GM18951 (cell line): ENCODE measurements around the gene SETD2.

Experiments
- POLR2A ChIP-seq: IDR thresholded peaks from 4 replicates; pipeline ENCODE4 v1.6.1; 2011; ENCODE audit warnings: mild to moderate bottlenecking; ENCODE audit not compliant: insufficient read length, insufficient read depth; ENCODE audit errors: extremely low read depth
- in situ Hi-C: fragments of 300-500 bp; cut with MboI; formaldehyde crosslinking; loops from one replicate; pipeline ENCODE4 v1.12.0; 2022; ENCODE audit warnings: low sequenced_read_pairs, mixed read lengths, inconsistent platforms; ENCODE audit not compliant: unreplicated experiment

The SETD2 gene

DNA sequence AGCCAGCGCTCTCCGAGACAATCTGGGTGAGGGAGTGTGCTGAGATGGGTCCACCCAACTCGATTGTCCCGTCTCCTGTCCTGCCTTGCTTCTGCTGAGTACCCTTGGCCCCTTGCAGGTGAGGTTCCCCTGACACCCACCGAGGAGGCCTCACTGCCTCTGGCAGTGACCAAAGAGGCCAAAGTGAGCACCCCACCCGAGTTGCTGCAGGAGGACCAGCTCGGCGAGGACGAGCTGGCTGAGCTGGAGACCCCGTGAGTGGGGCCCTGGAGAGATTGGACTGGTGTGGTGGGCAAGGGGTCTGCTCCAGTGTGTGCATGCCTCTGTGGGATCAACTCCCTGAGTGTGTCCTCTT lies 160.9 kb downstream of the SETD2 start:
- in situ Hi-C loops = no loop called here
- TF ChIP-seq POLR2A = no peak

DNA sequence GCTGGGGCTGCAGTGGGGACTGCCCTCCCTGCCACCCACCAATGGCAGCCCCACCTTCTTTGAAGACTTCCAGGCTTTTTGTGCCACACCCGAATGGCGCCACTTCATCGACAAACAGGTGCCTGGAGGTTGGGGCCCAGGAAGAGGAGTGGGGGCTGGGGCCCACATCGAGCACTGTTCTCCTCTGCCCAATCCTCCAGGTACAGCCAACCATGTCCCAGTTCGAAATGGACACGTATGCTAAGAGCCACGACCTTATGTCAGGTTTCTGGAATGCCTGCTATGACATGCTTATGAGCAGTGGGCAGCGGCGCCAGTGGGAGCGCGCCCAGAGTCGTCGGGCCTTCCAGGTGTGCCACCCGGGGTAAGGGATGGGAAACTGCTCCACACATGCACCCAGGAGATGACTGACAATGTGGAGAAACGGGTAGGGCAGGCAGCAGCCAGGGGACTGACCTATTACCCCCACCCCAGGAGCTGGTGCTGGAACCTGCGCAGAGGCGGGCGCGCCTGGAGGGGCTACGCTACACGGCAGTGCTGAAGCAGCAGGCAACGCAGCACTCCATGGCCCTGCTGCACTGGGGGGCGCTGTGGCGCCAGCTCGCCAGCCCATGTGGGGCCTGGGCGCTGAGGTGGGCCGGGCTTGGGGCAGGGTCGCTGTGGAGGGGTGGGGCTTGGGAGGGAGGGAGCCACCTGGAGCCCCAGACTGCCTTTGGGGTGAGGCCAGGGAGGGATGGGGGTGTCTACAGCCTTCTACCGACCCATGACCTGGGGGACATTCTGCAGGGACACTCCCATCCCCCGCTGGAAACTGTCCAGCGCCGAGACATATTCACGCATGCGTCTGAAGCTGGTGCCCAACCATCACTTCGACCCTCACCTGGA lies 161.5 kb downstream of the SETD2 start:
- no peak for TF ChIP-seq POLR2A
- in situ Hi-C loops = no loop called here

DNA sequence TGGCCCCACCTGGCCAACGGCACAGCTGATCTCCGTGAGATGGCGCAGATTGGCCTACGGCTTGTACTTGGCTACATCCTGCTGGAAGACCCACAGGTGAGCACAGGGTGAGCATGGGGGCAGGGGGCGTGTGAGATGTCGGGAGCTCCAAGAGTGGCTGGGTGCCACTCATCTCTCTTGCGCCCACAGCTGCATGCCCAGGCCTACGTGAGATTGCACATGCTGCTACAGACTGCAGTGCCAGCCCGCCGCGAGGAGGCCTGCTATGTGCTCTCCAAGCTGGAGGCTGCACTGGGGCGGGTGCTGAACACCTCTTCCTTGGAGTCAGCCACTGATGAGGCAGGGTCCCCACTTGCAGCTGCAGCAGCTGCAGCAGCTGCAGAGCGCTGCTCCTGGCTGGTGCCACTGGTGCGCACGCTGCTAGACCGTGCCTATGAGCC lies 162.2 kb downstream of the SETD2 start:
- in situ Hi-C loops = no loop called here

DNA sequence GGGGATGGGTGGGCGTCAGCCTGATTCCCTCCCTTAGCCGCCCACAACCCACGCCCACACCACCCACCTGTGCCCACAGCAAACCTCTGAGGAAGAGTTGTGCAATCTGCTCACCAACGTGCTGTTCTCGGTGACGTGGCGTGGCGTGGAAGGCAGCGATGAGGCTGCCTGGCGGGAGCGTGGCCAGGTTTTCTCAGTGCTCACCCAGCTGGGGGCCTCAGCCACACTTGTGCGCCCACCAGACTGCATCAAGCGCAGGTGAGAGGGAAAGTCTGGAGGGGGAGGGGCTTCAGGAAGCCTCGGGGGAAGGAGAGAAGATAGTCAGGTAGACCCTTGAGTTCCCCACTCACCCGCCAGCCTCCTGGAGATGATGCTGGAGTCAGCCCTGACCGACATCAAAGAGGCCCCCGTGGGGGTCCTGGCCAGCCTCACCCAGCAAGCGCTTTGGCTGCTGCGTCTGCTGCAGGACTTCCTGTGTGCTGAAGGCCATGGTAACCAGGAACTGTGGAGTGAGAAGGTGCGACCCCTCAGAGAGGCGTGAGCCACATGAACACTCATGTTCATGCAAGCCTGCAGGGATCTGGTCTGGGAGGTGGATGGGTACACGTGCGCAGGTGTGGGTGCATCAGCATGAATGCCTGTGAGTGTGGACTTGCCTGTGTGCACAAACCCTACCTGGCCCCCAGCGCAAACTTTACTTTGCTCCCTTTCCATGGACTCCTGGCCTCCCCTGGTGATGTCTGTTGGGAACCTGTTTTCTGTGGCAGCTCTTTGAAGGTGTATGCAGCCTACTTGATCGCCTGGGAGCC lies 162.8 kb downstream of the SETD2 start:
- in situ Hi-C loops = no loop called here
- TF ChIP-seq POLR2A = no peak

More for the DNA sequence above, 162.2 kb downstream of the SETD2 start:
- TF ChIP-seq POLR2A = no peak

DNA sequence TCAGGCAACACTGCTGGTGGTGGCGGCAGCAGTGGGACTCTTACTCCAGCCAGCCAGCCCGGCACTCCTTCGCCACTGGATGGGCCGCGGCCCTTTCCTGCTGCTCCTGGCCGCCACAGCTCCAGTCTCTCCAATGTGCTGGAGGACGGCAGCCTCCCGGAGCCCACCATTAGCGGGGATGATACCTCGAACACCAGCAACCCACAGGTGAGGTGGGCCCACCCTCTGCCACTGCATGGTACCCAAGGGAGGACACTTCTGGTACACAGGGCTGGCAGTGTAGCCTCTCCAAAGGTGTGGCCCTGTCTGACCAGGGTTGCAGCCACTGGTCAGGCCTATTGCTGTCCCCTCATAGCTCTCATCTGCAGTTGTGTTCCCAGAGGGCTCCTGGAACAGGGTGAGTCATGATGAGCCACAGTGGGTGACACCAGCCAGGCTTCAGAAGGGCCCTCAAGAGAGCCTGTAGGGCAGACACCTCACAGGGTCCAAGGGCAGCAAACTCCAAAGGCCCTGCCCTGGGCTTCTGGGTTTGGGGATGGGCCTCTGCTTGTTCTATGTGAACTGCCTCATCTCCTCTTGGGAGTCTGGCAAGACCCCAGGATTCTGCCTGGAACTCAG lies 163.6 kb downstream of the SETD2 start:
- TF ChIP-seq POLR2A = no peak
- in situ Hi-C loops = no loop called here

DNA sequence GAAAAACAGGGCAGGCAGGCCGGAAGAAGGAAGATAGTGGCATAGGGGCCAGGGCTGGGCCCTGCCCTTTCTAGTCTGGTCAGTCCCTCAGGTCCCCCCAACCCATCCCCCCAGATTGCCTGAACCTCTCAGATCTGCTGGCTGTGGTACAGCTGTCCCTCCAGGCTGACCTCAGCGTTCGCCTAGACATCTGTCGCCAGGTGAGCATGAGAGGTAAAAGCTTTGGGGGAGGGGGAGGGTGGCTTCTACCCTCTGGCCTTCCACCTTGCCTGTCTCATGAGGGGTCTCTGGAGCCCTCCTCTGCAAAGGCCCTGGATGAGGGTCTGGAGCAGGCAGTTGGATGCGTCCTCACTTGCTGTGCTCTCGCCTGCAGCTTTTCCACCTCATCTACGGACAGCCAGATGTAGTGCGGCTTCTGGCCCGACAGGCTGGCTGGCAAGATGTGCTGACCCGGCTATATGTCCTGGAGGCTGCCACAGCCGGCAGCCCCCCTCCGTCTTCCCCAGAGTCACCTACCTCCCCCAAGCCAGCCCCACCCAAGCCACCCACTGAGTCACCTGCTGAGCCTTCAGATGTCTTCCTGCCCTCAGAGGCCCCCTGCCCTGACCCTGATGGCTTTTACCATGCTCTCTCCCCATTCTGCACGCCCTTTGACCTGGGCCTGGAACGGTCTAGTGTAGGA lies 164.3 kb downstream of the SETD2 start:
- no peak for TF ChIP-seq POLR2A
- in situ Hi-C loops = no loop called here

DNA sequence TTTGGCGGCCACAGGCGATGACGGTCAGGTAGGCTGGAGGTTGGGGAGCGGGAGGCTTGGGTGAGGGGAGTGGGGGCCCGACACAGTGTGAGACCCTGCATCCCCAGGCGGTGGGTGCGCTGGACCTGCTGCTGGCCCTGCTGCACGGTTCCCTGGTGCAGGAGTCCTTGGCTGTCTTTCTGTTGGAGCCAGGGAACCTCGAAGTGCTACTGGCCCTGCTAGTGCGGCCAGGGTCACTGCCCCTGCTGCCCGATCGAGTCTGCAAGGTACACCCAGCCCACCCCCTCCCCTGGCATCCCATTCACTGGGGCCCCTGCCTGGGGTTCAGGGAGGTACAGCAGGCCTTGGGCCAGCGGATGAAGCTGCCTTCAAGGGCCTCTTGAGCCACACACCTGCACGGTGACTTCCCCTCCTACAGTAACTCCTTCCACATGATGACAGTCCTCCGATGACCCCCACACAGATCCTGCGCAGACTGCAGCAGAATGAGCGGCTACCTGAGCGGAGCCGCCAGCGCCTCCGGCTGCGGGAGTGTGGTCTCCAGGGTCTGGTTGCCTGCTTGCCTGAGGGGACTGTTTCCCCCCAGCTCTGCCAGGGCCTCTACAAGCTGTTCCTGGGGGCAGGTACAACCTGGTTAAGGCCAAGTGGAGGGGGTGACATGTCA lies 164.9 kb downstream of the SETD2 start:
- TF ChIP-seq POLR2A = no peak
- in situ Hi-C loops = no loop called here

DNA sequence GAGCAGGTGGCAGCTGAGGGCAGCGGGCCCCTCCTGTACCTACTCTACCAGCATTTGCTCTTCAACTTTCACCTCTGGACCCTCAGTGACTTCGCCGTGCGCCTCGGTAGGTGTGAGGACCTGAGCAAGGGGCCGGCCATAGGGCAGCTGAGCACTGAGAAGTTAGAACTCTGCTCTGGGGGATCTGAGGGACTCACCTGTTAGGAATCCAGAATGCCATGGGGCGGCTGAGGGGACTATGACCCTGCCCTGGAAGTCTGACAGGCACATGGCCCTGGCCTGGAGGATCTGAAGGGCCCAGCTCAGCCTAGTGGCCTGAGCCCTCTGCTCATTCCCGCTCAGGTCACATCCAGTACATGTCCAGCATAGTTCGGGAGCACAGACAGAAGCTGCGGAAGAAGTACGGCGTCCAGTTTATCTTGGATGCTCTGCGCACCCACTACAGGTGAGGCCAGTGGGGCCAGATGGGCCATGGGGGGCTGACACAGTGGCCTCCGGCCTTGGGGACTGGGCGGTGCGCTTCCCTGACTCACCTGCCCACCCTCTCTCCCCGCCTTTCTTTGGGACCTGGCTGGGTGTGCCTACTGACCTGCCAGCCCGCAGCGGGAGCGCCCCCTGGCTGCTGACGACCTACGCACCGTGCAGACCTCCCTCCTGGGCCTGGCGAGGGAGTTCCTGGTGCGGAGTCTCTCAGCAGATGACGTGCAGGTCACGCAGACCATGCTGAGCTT lies 165.6 kb downstream of the SETD2 start:
- TF ChIP-seq POLR2A = no peak
- in situ Hi-C loops = no loop called here

DNA sequence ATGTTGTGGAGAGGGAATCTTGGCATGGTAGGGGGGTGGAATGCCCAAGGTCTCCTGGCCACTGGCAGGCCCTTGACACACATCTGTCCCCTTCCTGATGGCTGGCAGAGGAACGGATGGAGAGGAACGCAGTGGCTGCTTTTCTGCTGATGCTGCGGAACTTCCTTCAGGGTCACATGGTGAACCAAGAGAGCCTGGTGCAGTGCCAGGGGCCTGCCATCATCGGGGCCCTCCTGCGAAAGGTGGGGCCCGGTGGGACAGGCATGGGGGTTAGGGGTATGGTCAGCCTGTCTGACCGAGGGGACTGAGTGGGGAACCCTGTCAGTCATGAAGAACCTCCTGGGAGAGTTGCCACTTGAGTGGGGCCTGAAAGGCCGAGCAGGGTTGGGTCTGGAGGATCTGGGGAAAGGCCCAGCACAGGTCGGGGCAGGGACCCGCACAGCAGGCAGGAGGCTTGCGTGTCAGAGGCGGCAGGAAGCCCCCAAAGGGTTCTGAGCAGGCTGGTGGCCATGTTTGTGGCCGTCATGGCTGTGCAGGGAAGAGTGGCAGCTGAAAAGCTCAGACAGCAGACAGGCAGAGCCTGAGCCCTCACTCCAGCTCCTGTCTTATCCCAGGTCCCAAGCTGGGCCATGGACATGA lies 166.3 kb downstream of the SETD2 start:
- no peak for TF ChIP-seq POLR2A
- in situ Hi-C loops = no loop called here

DNA sequence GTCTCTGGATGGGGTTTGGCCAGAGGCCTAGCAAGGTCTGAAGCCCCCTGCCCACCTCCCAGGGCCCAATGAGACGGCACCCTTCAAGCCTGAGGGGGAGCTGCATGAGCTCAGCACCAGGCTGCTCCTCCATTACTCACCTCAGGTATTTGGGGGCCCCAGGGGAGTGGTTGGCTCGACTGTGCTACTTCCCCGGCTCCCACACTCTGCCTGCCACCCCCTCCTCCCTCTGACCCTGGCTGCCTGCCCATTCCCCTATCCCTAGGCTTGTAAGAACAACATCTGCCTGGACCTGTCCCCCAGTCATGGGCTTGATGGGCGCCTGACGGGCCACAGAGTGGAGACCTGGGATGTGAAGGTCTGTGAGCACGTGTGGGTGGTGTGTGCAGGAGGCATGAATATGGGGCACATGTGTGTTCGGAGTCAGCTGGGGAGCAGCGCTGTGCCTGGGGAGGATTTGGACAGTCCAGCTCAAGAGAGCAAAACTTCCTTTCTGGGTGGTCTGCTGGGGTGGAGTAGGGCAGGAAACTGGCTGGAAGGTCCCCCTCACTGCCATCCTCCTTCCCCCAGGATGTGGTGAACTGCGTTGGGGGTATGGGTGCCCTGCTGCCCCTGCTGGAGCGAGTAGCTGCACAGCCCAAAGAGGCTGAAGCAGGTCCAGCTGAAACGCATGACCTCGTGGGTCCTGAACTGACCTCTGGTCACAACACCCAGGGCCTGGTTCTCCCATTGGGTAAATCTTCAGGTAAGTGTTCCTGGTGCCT lies 167.0 kb downstream of the SETD2 start:
- no peak for TF ChIP-seq POLR2A
- in situ Hi-C loops = no loop called here
